ENCODE measurements around the gene TSEN34. TPM values are rescaled to one million over a fixed set of nuclear protein-coding genes. Genes with fewer than 3 reads are reported as not detected.

TSEN34 gene
- total RNA-seq, 4 donors from 2014 or later: 49.4 to 103 (median 86.8) TPM

GRCh38 chr19:54207676-54207982 is 16.5 kb downstream of the TSEN34 start:
- H3K9me3 ChIP-seq: no peaks in the 10 kb centered on the region
- no peak for DNase-seq (ENCODE audit: extremely low spot score)
- intact Hi-C loops (cut with DNase I): no loop called here
- H3K4me3 ChIP-seq: no peak overlapping the region
- peak overlapping the region; percentile 12 to 67 (median 56) for H3K27ac ChIP-seq (replicated peaks in 1 of 4)
- TF ChIP-seq POLR2AphosphoS5 (IDR thresholded peaks at IDR 0.05) (no peak), CTCF (IDR thresholded peaks at IDR 0.05) (no peak), EP300 (IDR thresholded peaks at IDR 0.05) (no peak), POLR2A (IDR thresholded peaks at IDR 0.05; ENCODE audit: low read depth) (no peak)
- H3K4me1 ChIP-seq: peaks cover 71 to 79% (median 79%) of the 10 kb centered on the region in 4 donors
- H3K27me3 ChIP-seq: no peaks in the 10 kb centered on the region
- peaks cover 40 to 65% (median 59%) of the 10 kb centered on the region in 4 donors for H3K36me3 ChIP-seq
- 76% methylated on average over 5 of the region's 5 CpGs for WGBS

- Histone ChIP-seq H3K36me3 (peaks cover 35 to 60% (median 54%) of the 10 kb centered on the region in 4 donors), H3K27ac (replicated peaks in 1 of 4) (peak overlapping the region; percentile 70 to 79 (median 76))
These were observed 17.1 kb downstream of the TSEN34 start for GRCh38 chr19:54207983-54208783.

DNA sequence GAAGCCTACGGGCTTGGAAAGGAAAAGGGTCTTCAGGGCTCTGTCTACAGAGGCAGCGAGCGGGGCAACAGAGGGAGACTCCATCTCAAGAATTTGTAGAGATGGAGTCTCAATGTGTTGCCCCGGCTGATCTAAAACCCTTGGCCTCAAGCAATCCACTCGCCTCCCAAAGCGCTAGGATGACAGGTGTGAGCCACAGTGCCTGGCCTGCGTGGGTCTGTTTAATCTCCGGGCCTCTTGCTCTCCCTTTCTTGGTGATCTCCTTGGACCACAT is 17.6 kb downstream of the TSEN34 start:
- peaks cover 60 to 68% (median 68%) of the 10 kb centered on the region in 4 donors for H3K4me1 ChIP-seq
- DNase-seq (ENCODE audit: extremely low spot score): no peak
- H3K9me3 ChIP-seq: no peaks in the 10 kb centered on the region
- 63% methylated on average over 8 of the region's 8 CpGs for WGBS
- H3K27me3 ChIP-seq: no peaks in the 10 kb centered on the region
- TF ChIP-seq POLR2AphosphoS5 (IDR thresholded peaks at IDR 0.05) (no peak), CTCF (IDR thresholded peaks at IDR 0.05) (no peak), EP300 (IDR thresholded peaks at IDR 0.05) (no peak), POLR2A (IDR thresholded peaks at IDR 0.05; ENCODE audit: low read depth) (no peak)
- intact Hi-C loops (cut with DNase I): no loop called here
- H3K27ac ChIP-seq (replicated peaks in 1 of 4): peak overlapping the region; percentile 70 to 79 (median 76)
- peaks cover 29 to 54% (median 48%) of the 10 kb centered on the region in 4 donors for H3K36me3 ChIP-seq
- H3K4me3 ChIP-seq: no peak overlapping the region

More at GRCh38 chr19:54207983-54208783, 17.1 kb downstream of the TSEN34 start:
- peaks cover 65 to 74% (median 73%) of the 10 kb centered on the region in 4 donors for H3K4me1 ChIP-seq
- intact Hi-C loops (cut with DNase I): no loop called here
- DNase-seq (ENCODE audit: extremely low spot score): peak; percentile 92
- H3K9me3 ChIP-seq: no peaks in the 10 kb centered on the region
- no peak overlapping the region for H3K4me3 ChIP-seq
- WGBS: 58% methylated on average over 12 of the region's 18 CpGs
- no peaks in the 10 kb centered on the region for H3K27me3 ChIP-seq
- no peak for TF ChIP-seq POLR2A (IDR thresholded peaks at IDR 0.05; ENCODE audit: low read depth)
- peak; percentile 41 for TF ChIP-seq EP300 (IDR thresholded peaks at IDR 0.05)
- peak in 1 of 2 donors; percentile 44 for TF ChIP-seq POLR2AphosphoS5 (IDR thresholded peaks at IDR 0.05)
- TF ChIP-seq CTCF (IDR thresholded peaks at IDR 0.05): no peak

GRCh38 chr19:54209058-54209810 is 18.1 kb downstream of the TSEN34 start:
- peaks cover 55 to 63% (median 63%) of the 10 kb centered on the region in 4 donors for H3K4me1 ChIP-seq
- H3K27me3 ChIP-seq: no peaks in the 10 kb centered on the region
- H3K27ac ChIP-seq (replicated peaks in 1 of 4): peak overlapping the region; percentile 70 to 79 (median 76)
- intact Hi-C loops (cut with DNase I): no loop called here
- 48% methylated on average over 5 of the region's 24 CpGs for WGBS
- DNase-seq (ENCODE audit: extremely low spot score): no peak
- no peaks in the 10 kb centered on the region for H3K9me3 ChIP-seq
- no peak overlapping the region for H3K4me3 ChIP-seq
- TF ChIP-seq EP300 (IDR thresholded peaks at IDR 0.05) (no peak), CTCF (IDR thresholded peaks at IDR 0.05) (no peak), POLR2A (IDR thresholded peaks at IDR 0.05; ENCODE audit: low read depth) (no peak), POLR2AphosphoS5 (IDR thresholded peaks at IDR 0.05) (no peak)
- H3K36me3 ChIP-seq: peaks cover 24 to 49% (median 43%) of the 10 kb centered on the region in 4 donors
